ENCODE measurements around the gene GATA5. TPM values are rescaled to one million over a fixed set of nuclear protein-coding genes. Genes with fewer than 3 reads are reported as not detected.

Gene GATA5
- total RNA-seq, 4 donors from 2014 or later: 0.26 to 17.8 (median 3.5) TPM; not detected in 1

DNA sequence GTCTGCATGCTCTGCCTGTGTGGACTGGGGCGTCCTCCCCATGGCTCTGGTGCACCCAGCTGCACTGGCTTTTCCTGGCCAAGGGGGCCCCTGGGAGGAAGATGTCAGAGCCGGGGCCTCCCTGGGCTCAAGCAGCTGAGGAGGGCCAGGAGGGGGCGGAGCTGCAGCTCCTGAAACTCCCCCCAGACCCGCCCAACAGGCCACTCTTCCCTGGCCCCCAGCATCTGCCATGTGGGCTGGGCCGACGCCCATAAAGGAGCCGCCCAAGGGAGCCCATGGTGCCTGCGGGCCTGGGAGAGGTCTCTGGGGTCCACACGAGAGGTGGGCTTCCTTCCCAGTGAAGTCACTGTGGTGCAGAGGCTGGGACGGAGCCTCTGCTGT is 52.5 kb downstream of the GATA5 start:
- no peak for TF ChIP-seq POLR2A (IDR thresholded peaks at IDR 0.05)
- TF ChIP-seq, protein P1, sequence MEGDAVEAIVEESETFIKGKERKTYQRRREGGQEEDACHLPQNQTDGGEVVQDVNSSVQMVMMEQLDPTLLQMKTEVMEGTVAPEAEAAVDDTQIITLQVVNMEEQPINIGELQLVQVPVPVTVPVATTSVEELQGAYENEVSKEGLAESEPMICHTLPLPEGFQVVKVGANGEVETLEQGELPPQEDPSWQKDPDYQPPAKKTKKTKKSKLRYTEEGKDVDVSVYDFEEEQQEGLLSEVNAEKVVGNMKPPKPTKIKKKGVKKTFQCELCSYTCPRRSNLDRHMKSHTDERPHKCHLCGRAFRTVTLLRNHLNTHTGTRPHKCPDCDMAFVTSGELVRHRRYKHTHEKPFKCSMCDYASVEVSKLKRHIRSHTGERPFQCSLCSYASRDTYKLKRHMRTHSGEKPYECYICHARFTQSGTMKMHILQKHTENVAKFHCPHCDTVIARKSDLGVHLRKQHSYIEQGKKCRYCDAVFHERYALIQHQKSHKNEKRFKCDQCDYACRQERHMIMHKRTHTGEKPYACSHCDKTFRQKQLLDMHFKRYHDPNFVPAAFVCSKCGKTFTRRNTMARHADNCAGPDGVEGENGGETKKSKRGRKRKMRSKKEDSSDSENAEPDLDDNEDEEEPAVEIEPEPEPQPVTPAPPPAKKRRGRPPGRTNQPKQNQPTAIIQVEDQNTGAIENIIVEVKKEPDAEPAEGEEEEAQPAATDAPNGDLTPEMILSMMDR (IDR thresholded peaks at IDR 0.05): no peak
- no peaks in the 10 kb centered on the region for H3K4me1 ChIP-seq
- intact Hi-C loops (cut with DNase I; ENCODE audit: low total_unique reads): no loop called here
- DNase-seq: no peak
- no peak overlapping the region for H3K27ac ChIP-seq
- H3K4me3 ChIP-seq: no peak overlapping the region
- H3K9me3 ChIP-seq: no peaks in the 10 kb centered on the region
- H3K27me3 ChIP-seq: no peaks in the 10 kb centered on the region
- no peaks in the 10 kb centered on the region for H3K36me3 ChIP-seq

DNA sequence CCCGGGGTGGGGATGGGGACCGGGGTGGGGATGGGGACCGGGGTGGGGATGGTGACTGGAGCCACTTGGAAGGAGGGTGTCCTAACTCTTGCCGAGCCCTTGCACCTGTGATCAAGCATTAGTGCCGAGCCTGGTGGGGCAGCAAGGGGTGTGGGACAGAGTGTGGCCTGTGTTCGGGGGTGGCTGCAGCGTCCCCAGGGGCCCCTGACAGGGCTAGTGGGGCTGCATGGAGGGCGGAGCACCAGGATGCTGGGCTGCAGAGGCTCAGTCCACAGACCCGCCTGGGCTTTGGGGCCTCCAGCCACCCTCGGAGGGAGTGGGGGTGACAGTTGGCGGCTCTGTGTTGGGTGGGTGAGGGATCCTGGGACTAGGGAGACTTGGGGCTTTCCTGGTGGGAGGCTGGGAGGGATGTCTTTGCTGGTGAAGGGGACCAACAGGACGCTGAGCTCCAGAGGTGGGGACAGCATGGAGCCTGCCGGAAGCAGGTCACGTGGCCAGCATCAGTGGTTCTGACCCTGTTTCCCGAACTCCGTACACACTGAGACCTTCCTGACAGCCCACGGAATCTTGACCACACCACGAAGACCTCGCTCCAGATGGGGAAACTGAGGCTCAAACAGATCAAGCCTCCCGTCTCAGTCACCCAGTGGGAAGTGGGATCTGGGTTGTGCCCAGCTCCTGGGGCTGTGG is 53.0 kb downstream of the GATA5 start:
- Histone ChIP-seq H3K27ac (no peak overlapping the region), H3K36me3 (no peaks in the 10 kb centered on the region), H3K27me3 (no peaks in the 10 kb centered on the region), H3K4me3 (no peak overlapping the region), H3K9me3 (no peaks in the 10 kb centered on the region), H3K4me1 (no peaks in the 10 kb centered on the region)
- DNase-seq: no peak
- no peak for TF ChIP-seq POLR2A (IDR thresholded peaks at IDR 0.05)
- TF ChIP-seq, protein P1 (IDR thresholded peaks at IDR 0.05): no peak
- intact Hi-C loops (cut with DNase I; ENCODE audit: low total_unique reads): no loop called here

DNA sequence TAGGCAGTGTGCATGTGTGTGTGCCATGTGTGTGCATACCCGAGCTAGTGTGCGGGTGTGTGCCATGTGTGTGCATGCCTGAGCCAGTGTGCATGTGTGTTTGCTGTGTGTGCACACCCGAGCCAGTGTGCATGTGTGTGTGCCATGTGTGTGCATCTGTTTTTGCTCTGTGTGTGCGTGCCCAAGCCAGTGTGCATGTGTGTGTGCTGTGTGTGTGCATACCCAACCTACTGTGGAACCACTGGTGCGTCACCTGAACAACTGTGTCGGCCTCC is 54.1 kb downstream of the GATA5 start:
- Histone ChIP-seq H3K4me3 (no peak overlapping the region), H3K9me3 (no peaks in the 10 kb centered on the region), H3K36me3 (no peaks in the 10 kb centered on the region), H3K4me1 (no peaks in the 10 kb centered on the region), H3K27ac (no peak overlapping the region), H3K27me3 (no peaks in the 10 kb centered on the region)
- TF ChIP-seq POLR2A (IDR thresholded peaks at IDR 0.05): no peak
- TF ChIP-seq, protein P1 (IDR thresholded peaks at IDR 0.05): no peak
- no peak for DNase-seq
- intact Hi-C loops (cut with DNase I; ENCODE audit: low total_unique reads): no loop called here

DNA sequence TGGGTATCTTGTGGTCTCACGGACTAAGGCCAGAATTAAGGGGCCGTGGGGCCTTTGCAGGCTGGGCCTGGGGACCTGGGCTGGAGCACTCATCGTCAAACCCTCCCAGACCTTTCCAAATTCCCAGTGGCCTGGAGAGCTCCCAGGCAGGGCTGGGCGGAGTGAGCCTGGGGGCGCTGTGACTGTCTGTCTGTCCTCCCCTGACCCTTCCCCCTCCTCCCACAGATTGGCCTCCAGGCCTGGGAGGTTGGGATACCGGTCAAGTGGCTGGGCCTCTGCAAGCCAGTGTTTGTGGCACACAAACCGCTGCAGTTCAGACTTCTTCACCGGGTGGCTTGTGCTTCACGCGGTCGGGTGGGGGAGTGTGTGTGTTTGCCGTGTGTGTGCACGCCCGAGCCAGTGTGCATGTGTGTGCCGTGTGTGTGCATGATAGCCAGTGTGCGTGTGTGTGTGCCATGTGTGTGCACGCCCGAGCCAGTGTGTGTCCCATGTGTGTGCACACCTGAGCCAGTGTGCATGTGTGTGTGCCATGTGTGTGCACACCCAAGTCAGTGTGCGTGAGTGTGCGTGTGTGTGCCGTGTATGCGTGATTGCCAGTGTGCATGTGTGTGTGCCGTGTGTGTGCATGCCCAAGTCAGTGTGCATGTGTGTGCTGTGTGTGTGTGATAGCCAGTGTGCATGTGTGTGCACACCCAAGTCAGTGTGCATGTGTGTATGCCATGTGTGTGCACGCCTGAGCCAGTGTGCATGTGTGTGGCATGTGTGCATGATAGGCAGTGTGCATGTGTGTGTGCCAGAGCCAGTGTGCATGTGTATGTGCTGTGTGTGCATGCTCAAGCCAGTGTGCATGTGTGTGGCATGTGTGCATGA is 54.7 kb downstream of the GATA5 start:
- TF ChIP-seq, protein P1 (IDR thresholded peaks at IDR 0.05): no peak
- no peak for TF ChIP-seq POLR2A (IDR thresholded peaks at IDR 0.05)
- DNase-seq: no peak
- no peaks in the 10 kb centered on the region for H3K4me1 ChIP-seq
- intact Hi-C loops (cut with DNase I; ENCODE audit: low total_unique reads): no loop called here
- no peak overlapping the region for H3K4me3 ChIP-seq
- H3K27me3 ChIP-seq: no peaks in the 10 kb centered on the region
- H3K27ac ChIP-seq: no peak overlapping the region
- H3K36me3 ChIP-seq: no peaks in the 10 kb centered on the region
- H3K9me3 ChIP-seq: no peaks in the 10 kb centered on the region

DNA sequence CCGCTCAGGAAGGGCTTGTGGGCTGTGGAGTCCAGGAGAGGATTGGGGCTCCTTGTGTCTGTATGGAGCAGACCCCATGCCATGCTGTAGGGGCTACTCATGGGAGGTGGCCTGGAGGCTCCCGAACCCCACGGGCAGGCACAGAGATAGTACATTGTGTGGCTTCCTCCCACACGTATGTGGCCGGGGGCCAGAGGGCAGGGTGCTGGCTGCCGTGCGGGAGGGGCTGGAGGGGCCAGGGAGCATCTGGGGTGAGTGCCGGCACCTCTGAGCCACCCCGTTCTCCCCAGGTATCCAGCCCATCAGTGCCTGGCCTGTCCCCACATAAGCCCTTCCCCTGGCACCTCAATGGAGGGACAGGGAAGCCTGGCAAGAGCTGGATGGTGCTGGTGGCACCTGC is 56.0 kb downstream of the GATA5 start:
- no peak for DNase-seq
- intact Hi-C loops (cut with DNase I; ENCODE audit: low total_unique reads): loop anchor here (10.0 kb wide), 1 partner anchor 405 kb away; no protein-coding TSS in a partner anchor
- Histone ChIP-seq H3K9me3 (no peaks in the 10 kb centered on the region), H3K27ac (no peak overlapping the region), H3K4me3 (no peak overlapping the region), H3K27me3 (no peaks in the 10 kb centered on the region), H3K36me3 (no peaks in the 10 kb centered on the region), H3K4me1 (no peaks in the 10 kb centered on the region)
- TF ChIP-seq, protein P1 (IDR thresholded peaks at IDR 0.05): no peak

Measured in uterus (tissue), 4 donors.